Endothelial cell of umbilical vein (primary cell): ENCODE data around the gene OAS3.

Source experiments
- CTCF ChIP-seq, 2 donors: IDR thresholded peaks; 1 replicate in 1 of 2; 2 replicates in 1 of 2; pipeline ENCODE4 v1.5.1; 2011; ENCODE audit warnings: low read length in 2 of 2, mild to moderate bottlenecking in 2 of 2, moderate library complexity in 2 of 2, control low read depth in 1 of 2, inconsistent platforms in 1 of 2, low read depth in 1 of 2; ENCODE audit not compliant: insufficient read depth in 1 of 2; ENCODE audit errors: extremely low read depth in 1 of 2
- EZH2 ChIP-seq: IDR thresholded peaks from 2 replicates; pipeline ENCODE4 v1.6.1; 2012; ENCODE audit warnings: borderline replicate concordance, low read depth, mild to moderate bottlenecking, moderate library complexity, low read length, inconsistent platforms; ENCODE audit not compliant: severe bottlenecking
- FOS ChIP-seq: IDR thresholded peaks from 2 replicates; pipeline ENCODE4 v1.6.1; 2011; ENCODE audit warnings: mild to moderate bottlenecking, low read length, moderate library complexity, borderline replicate concordance; ENCODE audit not compliant: insufficient read depth
- MYC ChIP-seq: IDR thresholded peaks from one replicate; pipeline ENCODE4 v1.6.1; 2011; ENCODE audit warnings: mild to moderate bottlenecking, low read depth, low read length
- POLR2A ChIP-seq: IDR thresholded peaks from 2 replicates; pipeline ENCODE4 v1.6.1; 2012; ENCODE audit warnings: low read depth, mild to moderate bottlenecking, control low read depth, low read length

- TF ChIP-seq CTCF (IDR thresholded peaks at IDR 0.05; ENCODE audit: extremely low read depth in 1 of 2, insufficient read depth in 1 of 2, low read depth in 1 of 2, low read length in 2 of 2) (no peak), EZH2 (no peak), FOS (no peak), POLR2A (no peak), MYC (no peak)
Observed at GRCh38 chr12:112927925-112928324, 10.3 kb upstream of the OAS3 start.
